Esophagus muscularis mucosa (tissue), 4 donors: Measurements from ENCODE around the gene MFAP5. TPM values are rescaled to one million over a fixed set of nuclear protein-coding genes. Genes with fewer than 3 reads are reported as not detected.
"Not testable (repeated sequence)": the region's sequence is repeated elsewhere in the genome, so short reads cannot be mapped to it uniquely, and the experiment has no call there.

Source experiments
- DNase-seq: peaks from one replicate; pipeline ENCODE4 v3.0.0-alpha.2; 2017; ENCODE audit errors: extremely low spot score
- H3K27ac ChIP-seq, 4 donors: fragments of 200-600 bp; sonication (generic); replicated peaks in 1 of 4; 1 replicate in 3 of 4; 2 replicates in 1 of 4; pipeline ENCODE4 v1.5.1; 2016 to 2019; ENCODE audit warnings: mild to moderate bottlenecking in 1 of 4
- H3K27me3 ChIP-seq, 4 donors: fragments of 200-600 bp; sonication (generic); one replicate each; pipeline versions ENCODE4 v1.5.1 to v1.6.0; 2016 to 2019
- H3K36me3 ChIP-seq, 4 donors: fragments of 200-600 bp; sonication (generic); one replicate each; pipeline ENCODE4 v1.5.1; 2016 to 2019
- H3K4me1 ChIP-seq, 4 donors: fragments of 200-600 bp; sonication (generic); one replicate each; pipeline ENCODE4 v1.5.1; 2016 to 2019
- H3K4me3 ChIP-seq, 4 donors: fragments of 200-600 bp; sonication (generic); 1 replicate in 2 of 4; 2 replicates in 2 of 4; pipeline ENCODE4 v1.5.1; 2016 to 2019; ENCODE audit warnings: mild to moderate bottlenecking in 4 of 4, moderate library complexity in 1 of 4
- H3K9me3 ChIP-seq, 4 donors: fragments of 200-600 bp; sonication (generic); 1 replicate in 3 of 4; 2 replicates in 1 of 4; pipeline ENCODE4 v1.5.1; 2016 to 2019
- CTCF ChIP-seq, 3 experiments: fragments of 200-600 bp in 2 of 3; fragments of 450-650 bp in 1 of 3; sonication (generic) in 2 of 3; IDR thresholded peaks; one replicate each; pipeline ENCODE4 v1.5.1; 2017 to 2019; ENCODE audit warnings: antibody characterized with exemption in 3 of 3, mild to moderate bottlenecking in 2 of 3, moderate library complexity in 1 of 3
- EP300 ChIP-seq: sonication (generic); formaldehyde crosslinking; IDR thresholded peaks from one replicate; pipeline ENCODE4 v1.6.1; 2017; ENCODE audit warnings: antibody characterized with exemption
- POLR2A ChIP-seq: fragments of 450-650 bp; IDR thresholded peaks from one replicate; pipeline ENCODE4 v1.6.1; 2017; ENCODE audit warnings: antibody characterized with exemption, moderate library complexity, mild to moderate bottlenecking, low read depth
- POLR2AphosphoS5 ChIP-seq, 2 donors: sonication (generic); formaldehyde crosslinking; IDR thresholded peaks; one replicate each; pipeline ENCODE4 v1.6.1; 2017; ENCODE audit warnings: antibody characterized with exemption in 2 of 2
- WGBS: methylation state at CpG from one replicate; pipeline ENCODE4 v1.1.5; 2018; 5-methylcytosine and 5-hydroxymethylcytosine counted together
- intact Hi-C: fragments of 100-400 bp; cut with DNase I; formaldehyde crosslinking; loops from one replicate; pipeline ENCODE4 v1.15.1; 2023
- total RNA-seq, 4 donors: library from RNA; depleted of rRNA; stranded (reverse); fragments of >200 nt; gene quantifications; one replicate each; pipeline versions ENCODE4 v1.1.0 to v1.2.1, GENCODE V29; 2016

The MFAP5 gene
- total RNA-seq, 4 donors from 2014 or later = 94.7 to 252 (median 177) TPM

GRCh38 chr12:8638951-8639350 is 23.7 kb downstream of the MFAP5 start:
- Histone ChIP-seq H3K4me3 (no peak overlapping the region), H3K36me3 (no peaks in the 10 kb centered on the region), H3K27ac (no peak overlapping the region), H3K27me3 (no peaks in the 10 kb centered on the region), H3K9me3 (no peaks in the 10 kb centered on the region), H3K4me1 (no peaks in the 10 kb centered on the region)
- DNase-seq = no peak
- 90% methylated on average over 4 of the region's 4 CpGs for WGBS
- TF ChIP-seq POLR2AphosphoS5 (IDR thresholded peaks at IDR 0.05) = no peak
- no peak for TF ChIP-seq POLR2A
- no peak for TF ChIP-seq CTCF (IDR thresholded peaks at IDR 0.05)
- no peak for TF ChIP-seq EP300
- intact Hi-C loops = no loop called here

GRCh38 chr12:8637666-8638065 is 25.0 kb downstream of the MFAP5 start:
- intact Hi-C loops = no loop called here
- H3K36me3 ChIP-seq = no peaks in the 10 kb centered on the region
- DNase-seq = no peak
- WGBS = 83% methylated on average over 4 of the region's 4 CpGs
- H3K9me3 ChIP-seq = no peaks in the 10 kb centered on the region
- H3K4me3 ChIP-seq = no peak overlapping the region
- H3K4me1 ChIP-seq = no peaks in the 10 kb centered on the region
- no peak overlapping the region for H3K27ac ChIP-seq
- H3K27me3 ChIP-seq = no peaks in the 10 kb centered on the region
- TF ChIP-seq EP300 (no peak), CTCF (IDR thresholded peaks at IDR 0.05) (no peak), POLR2AphosphoS5 (IDR thresholded peaks at IDR 0.05) (no peak), POLR2A (no peak)

- Histone ChIP-seq H3K9me3 (no peaks in the 10 kb centered on the region), H3K27me3 (no peaks in the 10 kb centered on the region), H3K4me3 (no peak overlapping the region), H3K27ac (no peak overlapping the region), H3K4me1 (no peaks in the 10 kb centered on the region), H3K36me3 (no peaks in the 10 kb centered on the region)
- no peak for DNase-seq
- WGBS = 92% methylated on average over 7 of the region's 7 CpGs
- intact Hi-C loops = no loop called here
- no peak for TF ChIP-seq POLR2AphosphoS5 (IDR thresholded peaks at IDR 0.05)
- no peak for TF ChIP-seq EP300
- no peak for TF ChIP-seq CTCF (IDR thresholded peaks at IDR 0.05)
These were observed 25.4 kb downstream of the MFAP5 start for GRCh38 chr12:8637244-8637643.

GRCh38 chr12:8636581-8636980 is 26.0 kb downstream of the MFAP5 start:
- Histone ChIP-seq H3K27ac (no peak overlapping the region), H3K4me1 (no peaks in the 10 kb centered on the region), H3K9me3 (no peaks in the 10 kb centered on the region), H3K36me3 (no peaks in the 10 kb centered on the region), H3K4me3 (no peak overlapping the region), H3K27me3 (no peaks in the 10 kb centered on the region)
- 54% methylated on average over 5 of the region's 5 CpGs for WGBS
- intact Hi-C loops = no loop called here
- TF ChIP-seq POLR2A (no peak), EP300 (no peak), POLR2AphosphoS5 (IDR thresholded peaks at IDR 0.05) (no peak), CTCF (IDR thresholded peaks at IDR 0.05) (no peak)
- DNase-seq = no peak

- H3K27me3 ChIP-seq, H3K9me3 ChIP-seq, intact Hi-C loops, DNase-seq, H3K27ac ChIP-seq, H3K4me1 ChIP-seq, H3K36me3 ChIP-seq, H3K4me3 ChIP-seq: not testable (repeated sequence)
- 42% methylated on average over 8 of the region's 8 CpGs for WGBS
These were observed 26.6 kb downstream of the MFAP5 start for GRCh38 chr12:8636007-8636346.

GRCh38 chr12:8635342-8636006 is 27.2 kb downstream of the MFAP5 start:
- H3K9me3 ChIP-seq, H3K36me3 ChIP-seq, H3K4me1 ChIP-seq, H3K4me3 ChIP-seq, H3K27me3 ChIP-seq, H3K27ac ChIP-seq, intact Hi-C loops, DNase-seq: not testable (repeated sequence)
- 74% methylated on average over 9 of the region's 9 CpGs for WGBS
